ENCODE measurements around the gene NDP.

Gene NDP

DNA sequence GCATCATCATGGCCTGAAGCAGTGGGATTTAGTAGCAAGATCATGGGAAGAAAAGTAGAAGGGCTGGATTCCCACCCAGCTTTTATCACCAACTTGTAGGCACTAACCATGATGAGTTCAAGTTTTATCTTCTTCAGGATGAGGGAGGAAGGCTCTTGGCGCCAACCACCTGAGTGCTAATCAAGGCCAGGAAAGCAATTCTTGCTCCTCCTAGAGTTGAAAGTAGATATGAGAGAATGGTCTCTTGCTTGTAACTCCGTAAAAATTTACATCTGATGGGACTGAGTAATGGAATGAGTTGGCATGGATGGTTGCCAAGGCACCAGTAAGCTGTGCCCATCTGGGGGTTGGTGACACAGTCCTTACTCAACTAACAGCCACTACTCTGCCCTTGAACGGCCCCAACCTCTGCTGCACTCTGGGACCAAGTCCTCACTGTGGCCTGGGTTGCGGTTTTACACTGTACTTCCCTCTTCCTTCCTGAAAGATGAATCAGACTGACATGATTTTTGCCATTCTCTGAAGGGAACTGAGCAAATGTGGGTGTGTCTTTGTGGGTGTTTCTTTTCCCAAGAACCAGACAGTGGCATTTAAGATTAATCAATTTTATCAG lies 39.4 kb upstream of the NDP start:
- Histone ChIP-seq H3K36me3 (ENCODE audit: low read length) (no peaks in the 10 kb centered on the region), H3F3A (ENCODE audit: insufficient read depth) (no peaks in the 10 kb centered on the region), H3K27ac (ENCODE audit: low read depth, low read length) (no peak overlapping the region), H3K79me2 (ENCODE audit: insufficient read depth, low read length) (no peaks in the 10 kb centered on the region), H2AFZ (ENCODE audit: low read depth, low read length, severe bottlenecking) (no peak overlapping the region), H3K9me3 (ENCODE audit: insufficient read depth, low read length) (no peaks in the 10 kb centered on the region), H3K9me2 (replicated peaks; ENCODE audit: insufficient read depth, low read length) (no peaks in the 10 kb centered on the region), H3K27me3 (ENCODE audit: low read length) (no peaks in the 10 kb centered on the region), H3K4me3 (ENCODE audit: insufficient read depth, low read length, poor library complexity, severe bottlenecking) (no peak overlapping the region), H3K4me2 (ENCODE audit: low read depth, low read length, poor library complexity, severe bottlenecking) (no peak overlapping the region), H3K9ac (ENCODE audit: low read length) (no peak overlapping the region), H4K20me1 (ENCODE audit: low read depth, low read length) (no peaks in the 10 kb centered on the region)
- TF ChIP-seq, protein P1, sequence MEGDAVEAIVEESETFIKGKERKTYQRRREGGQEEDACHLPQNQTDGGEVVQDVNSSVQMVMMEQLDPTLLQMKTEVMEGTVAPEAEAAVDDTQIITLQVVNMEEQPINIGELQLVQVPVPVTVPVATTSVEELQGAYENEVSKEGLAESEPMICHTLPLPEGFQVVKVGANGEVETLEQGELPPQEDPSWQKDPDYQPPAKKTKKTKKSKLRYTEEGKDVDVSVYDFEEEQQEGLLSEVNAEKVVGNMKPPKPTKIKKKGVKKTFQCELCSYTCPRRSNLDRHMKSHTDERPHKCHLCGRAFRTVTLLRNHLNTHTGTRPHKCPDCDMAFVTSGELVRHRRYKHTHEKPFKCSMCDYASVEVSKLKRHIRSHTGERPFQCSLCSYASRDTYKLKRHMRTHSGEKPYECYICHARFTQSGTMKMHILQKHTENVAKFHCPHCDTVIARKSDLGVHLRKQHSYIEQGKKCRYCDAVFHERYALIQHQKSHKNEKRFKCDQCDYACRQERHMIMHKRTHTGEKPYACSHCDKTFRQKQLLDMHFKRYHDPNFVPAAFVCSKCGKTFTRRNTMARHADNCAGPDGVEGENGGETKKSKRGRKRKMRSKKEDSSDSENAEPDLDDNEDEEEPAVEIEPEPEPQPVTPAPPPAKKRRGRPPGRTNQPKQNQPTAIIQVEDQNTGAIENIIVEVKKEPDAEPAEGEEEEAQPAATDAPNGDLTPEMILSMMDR (IDR thresholded peaks at IDR 0.05; ENCODE audit: insufficient read depth, low read length, poor library complexity, severe bottlenecking), result no peak
- no peak for TF ChIP-seq EZH2phosphoT487 (conservative IDR thresholded peaks at IDR 0.05; ENCODE audit: low read length)

GRCh38 chrX:44011506-44011905 lies 38.3 kb upstream of the NDP start:
- Histone ChIP-seq H3F3A (ENCODE audit: insufficient read depth) (no peaks in the 10 kb centered on the region), H3K4me2 (ENCODE audit: low read depth, low read length, poor library complexity, severe bottlenecking) (no peak overlapping the region), H3K9ac (ENCODE audit: low read length) (no peak overlapping the region), H3K27me3 (ENCODE audit: low read length) (no peaks in the 10 kb centered on the region), H3K27ac (ENCODE audit: low read depth, low read length) (no peak overlapping the region), H3K79me2 (ENCODE audit: insufficient read depth, low read length) (no peaks in the 10 kb centered on the region), H3K9me3 (ENCODE audit: insufficient read depth, low read length) (no peaks in the 10 kb centered on the region), H4K20me1 (ENCODE audit: low read depth, low read length) (no peaks in the 10 kb centered on the region), H3K4me3 (ENCODE audit: insufficient read depth, low read length, poor library complexity, severe bottlenecking) (no peak overlapping the region), H3K9me2 (replicated peaks; ENCODE audit: insufficient read depth, low read length) (no peaks in the 10 kb centered on the region), H3K36me3 (ENCODE audit: low read length) (no peaks in the 10 kb centered on the region), H2AFZ (ENCODE audit: low read depth, low read length, severe bottlenecking) (no peak overlapping the region)
- no peak for TF ChIP-seq EZH2phosphoT487 (conservative IDR thresholded peaks at IDR 0.05; ENCODE audit: low read length)
- TF ChIP-seq, protein P1 (IDR thresholded peaks at IDR 0.05; ENCODE audit: insufficient read depth, low read length, poor library complexity, severe bottlenecking), result no peak

GRCh38 chrX:44010626-44011025 lies 37.4 kb upstream of the NDP start:
- no peak overlapping the region for H3K27ac ChIP-seq (ENCODE audit: low read depth, low read length)
- no peak for TF ChIP-seq EZH2phosphoT487 (conservative IDR thresholded peaks at IDR 0.05; ENCODE audit: low read length)
- TF ChIP-seq, protein P1 (IDR thresholded peaks at IDR 0.05; ENCODE audit: insufficient read depth, low read length, poor library complexity, severe bottlenecking), result no peak
- no peaks in the 10 kb centered on the region for H3F3A ChIP-seq (ENCODE audit: insufficient read depth)
- H3K4me3 ChIP-seq (ENCODE audit: insufficient read depth, low read length, poor library complexity, severe bottlenecking), result no peak overlapping the region
- no peak overlapping the region for H3K4me2 ChIP-seq (ENCODE audit: low read depth, low read length, poor library complexity, severe bottlenecking)
- H4K20me1 ChIP-seq (ENCODE audit: low read depth, low read length), result no peaks in the 10 kb centered on the region
- H3K27me3 ChIP-seq (ENCODE audit: low read length), result no peaks in the 10 kb centered on the region
- no peaks in the 10 kb centered on the region for H3K79me2 ChIP-seq (ENCODE audit: insufficient read depth, low read length)
- H3K9me3 ChIP-seq (ENCODE audit: insufficient read depth, low read length), result no peaks in the 10 kb centered on the region
- no peaks in the 10 kb centered on the region for H3K9me2 ChIP-seq (replicated peaks; ENCODE audit: insufficient read depth, low read length)
- no peaks in the 10 kb centered on the region for H3K36me3 ChIP-seq (ENCODE audit: low read length)
- H3K9ac ChIP-seq (ENCODE audit: low read length), result no peak overlapping the region
- H2AFZ ChIP-seq (ENCODE audit: low read depth, low read length, severe bottlenecking), result no peak overlapping the region
